Esophagus muscularis mucosa (tissue), 3 donors: Measurements from ENCODE around the gene CTDSPL.
"Not testable (repeated sequence)": the region's sequence is repeated elsewhere in the genome, so short reads cannot be mapped to it uniquely, and the experiment has no call there.

Experiments
- POLR2AphosphoS5 ChIP-seq, 2 donors: sonication (generic); formaldehyde crosslinking; IDR thresholded peaks; one replicate each; pipeline ENCODE4 v1.6.1; 2017; ENCODE audit warnings: antibody characterized with exemption in 2 of 2
- TF ChIP-seq, protein P1 (sequence below), 3 experiments: fragments of 200-600 bp in 2 of 3; fragments of 450-650 bp in 1 of 3; sonication (generic) in 2 of 3; IDR thresholded peaks; one replicate each; pipeline ENCODE4 v1.5.1; 2017 to 2019; ENCODE audit warnings: antibody characterized with exemption in 3 of 3, mild to moderate bottlenecking in 2 of 3, moderate library complexity in 1 of 3

- TF ChIP-seq POLR2AphosphoS5 (IDR thresholded peaks at IDR 0.05), result not testable (repeated sequence)
- TF ChIP-seq, protein P1, sequence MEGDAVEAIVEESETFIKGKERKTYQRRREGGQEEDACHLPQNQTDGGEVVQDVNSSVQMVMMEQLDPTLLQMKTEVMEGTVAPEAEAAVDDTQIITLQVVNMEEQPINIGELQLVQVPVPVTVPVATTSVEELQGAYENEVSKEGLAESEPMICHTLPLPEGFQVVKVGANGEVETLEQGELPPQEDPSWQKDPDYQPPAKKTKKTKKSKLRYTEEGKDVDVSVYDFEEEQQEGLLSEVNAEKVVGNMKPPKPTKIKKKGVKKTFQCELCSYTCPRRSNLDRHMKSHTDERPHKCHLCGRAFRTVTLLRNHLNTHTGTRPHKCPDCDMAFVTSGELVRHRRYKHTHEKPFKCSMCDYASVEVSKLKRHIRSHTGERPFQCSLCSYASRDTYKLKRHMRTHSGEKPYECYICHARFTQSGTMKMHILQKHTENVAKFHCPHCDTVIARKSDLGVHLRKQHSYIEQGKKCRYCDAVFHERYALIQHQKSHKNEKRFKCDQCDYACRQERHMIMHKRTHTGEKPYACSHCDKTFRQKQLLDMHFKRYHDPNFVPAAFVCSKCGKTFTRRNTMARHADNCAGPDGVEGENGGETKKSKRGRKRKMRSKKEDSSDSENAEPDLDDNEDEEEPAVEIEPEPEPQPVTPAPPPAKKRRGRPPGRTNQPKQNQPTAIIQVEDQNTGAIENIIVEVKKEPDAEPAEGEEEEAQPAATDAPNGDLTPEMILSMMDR (IDR thresholded peaks at IDR 0.05), result not testable (repeated sequence)
These were observed 126.7 kb downstream of the CTDSPL start for GRCh38 chr3:37988376-37988775.
